CD4-positive, alpha-beta T cell treated with Interleukin-12 subunit alpha and Interleukin-12 subunit beta, for 1 hour (primary cell): ENCODE results near the gene ACTR5.
"Not testable (repeated sequence)": the region's sequence is repeated elsewhere in the genome, so short reads cannot be mapped to it uniquely, and the experiment has no call there.

Experiments used
- DNase-seq: peaks from one replicate; pipeline ENCODE4 v3.0.0-alpha.2; 2020

ACTR5 gene

DNA sequence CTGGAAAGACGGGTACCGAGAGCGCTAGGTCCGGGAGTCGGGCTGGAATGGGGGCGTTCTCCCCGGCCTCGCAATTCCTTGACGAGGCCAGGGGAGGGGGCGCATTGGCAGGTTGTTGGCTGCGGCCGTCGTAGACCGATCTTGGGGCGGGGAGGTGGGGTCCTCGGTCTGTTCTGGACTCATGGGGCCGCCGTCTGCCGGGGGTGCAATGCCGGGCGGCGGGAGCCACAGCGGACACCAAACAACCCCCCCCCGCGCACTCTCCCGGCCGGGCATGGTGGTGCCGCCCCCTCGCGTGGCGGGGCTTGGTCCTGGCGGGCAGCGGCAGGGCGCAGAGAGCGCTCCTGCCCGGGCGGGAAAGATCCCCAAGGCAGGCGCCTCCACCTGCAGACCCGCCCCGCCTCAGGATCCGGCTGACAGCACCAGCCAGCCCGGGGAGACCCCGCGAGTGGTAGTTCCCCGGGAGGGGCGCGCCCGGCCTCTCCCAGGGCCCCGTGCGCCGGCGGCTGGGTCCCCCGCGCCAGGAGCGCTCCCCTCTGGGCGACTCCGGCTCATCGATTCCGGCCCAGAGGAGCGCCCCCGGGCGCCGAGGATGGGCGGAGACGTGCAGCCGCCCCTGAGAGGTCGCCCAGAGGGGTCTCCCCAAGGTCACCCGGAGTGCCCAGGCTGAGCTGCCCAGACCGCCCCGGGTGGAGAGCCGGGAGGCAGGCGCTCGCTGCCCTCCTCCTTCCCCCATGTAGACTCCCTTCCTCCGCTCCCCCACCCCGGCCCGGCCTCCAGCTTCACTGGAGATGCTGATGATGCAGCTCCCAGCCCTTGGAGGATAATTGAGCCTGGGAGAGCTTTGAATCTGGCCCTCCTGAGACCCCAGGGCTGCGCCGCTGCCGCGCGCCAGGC lies 57.9 kb downstream of the ACTR5 start:
- DNase-seq, result peak; percentile 50

DNA sequence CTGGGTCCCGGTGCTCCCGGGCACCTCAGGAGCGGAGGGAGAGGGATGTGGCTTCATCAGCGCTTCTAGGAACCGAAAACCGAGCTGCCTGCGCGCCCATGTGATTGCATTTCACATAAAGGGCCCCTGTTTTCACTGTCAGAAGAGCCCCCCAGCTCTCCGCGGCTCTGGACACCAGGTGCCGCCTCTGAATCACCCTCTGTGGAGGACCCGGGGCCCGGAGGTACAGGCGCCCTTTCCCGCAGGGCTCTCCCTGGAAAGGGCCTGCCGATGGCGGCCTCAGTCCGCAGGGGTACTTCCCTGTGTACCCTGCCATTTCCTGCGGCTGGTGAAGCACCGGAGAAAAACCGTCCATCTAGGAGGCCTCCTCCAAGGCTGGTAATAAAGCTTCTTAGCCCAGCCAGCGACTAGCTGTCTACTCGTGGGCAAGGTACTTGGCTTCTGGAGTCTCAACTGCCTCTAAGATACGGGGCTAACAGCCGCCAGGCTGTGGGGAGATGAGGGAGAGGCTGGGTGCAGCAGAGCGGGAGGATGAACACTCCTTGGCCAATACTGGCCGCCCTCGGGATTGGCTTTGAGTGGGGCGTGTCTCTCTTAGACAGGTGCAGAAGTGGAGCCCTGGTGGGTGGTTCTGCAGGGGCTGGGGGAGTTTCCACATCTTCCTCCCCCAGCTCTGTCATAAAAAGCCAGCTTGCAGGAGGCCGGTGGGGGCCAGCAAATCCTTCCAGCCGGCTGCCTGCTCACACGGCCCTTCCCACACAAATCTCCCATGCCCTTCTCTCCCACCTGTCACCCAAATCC lies 58.8 kb downstream of the ACTR5 start:
- peak; percentile 62 for DNase-seq

GRCh38 chr20:38809942-38810341 lies 61.7 kb downstream of the ACTR5 start:
- no peak for DNase-seq

GRCh38 chr20:38810926-38811630 lies 62.8 kb downstream of the ACTR5 start:
- no peak for DNase-seq

DNA sequence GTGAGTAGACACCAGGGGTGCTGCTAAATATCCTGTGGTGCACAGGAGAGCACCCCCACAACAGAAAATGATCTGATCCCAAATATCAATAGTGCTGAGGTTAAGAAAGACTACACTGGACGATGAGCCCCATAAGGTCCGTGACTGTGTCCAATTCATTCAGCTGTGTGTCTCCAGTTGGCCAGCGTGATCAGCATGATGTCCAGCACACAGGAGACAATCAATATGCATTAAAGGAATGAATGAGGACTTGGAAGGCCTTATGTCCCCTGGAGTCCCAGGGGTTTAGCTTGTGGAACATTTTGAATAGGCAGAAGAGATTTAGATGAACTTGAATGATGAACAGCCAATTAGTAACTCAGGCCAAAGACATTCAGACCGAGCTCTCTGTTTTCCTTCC lies 63.5 kb downstream of the ACTR5 start:
- no peak for DNase-seq

- DNase-seq, result no peak
These were observed 63.9 kb downstream of the ACTR5 start for GRCh38 chr20:38812182-38812581.

DNA sequence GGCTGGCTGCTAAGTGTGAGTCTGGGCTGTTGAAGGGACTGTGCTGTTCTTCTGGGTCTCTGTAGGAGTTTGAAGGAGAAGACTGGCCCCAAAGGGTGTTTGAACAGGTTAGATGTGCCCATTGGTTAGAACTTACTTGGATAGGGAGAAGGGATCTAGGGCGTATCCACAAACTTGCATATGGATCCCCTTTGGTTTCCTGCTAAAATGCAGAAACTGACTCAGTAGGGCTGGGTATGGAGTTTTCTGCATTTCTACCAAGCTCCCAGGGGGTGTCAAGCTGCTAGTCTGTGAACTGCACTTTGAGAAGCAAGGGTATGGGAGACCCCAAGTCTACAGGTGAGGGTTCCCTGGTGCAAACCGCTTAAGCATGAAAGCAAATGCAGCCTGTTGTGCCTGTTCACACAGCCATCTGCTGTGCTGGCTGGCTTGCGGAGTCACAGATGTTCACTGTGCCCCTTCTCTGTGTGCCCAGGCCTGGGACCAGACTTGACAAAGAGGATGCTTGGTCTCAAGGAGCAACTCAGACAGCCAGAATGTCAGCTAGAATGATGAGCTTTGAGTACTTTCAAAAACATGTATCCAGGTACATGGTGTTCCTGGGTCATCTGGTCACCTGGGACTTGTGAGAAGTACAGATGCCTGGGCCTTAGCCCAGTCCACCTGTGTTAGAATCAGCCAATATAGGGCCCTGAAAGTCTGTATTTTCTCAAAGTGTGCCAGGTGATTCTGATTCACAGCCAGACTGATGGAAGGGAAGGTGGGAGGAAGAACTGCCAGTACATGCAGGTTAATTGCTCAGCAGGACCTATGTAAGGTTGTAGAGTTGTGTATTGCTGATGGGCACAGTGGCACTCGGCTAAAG lies 64.7 kb downstream of the ACTR5 start:
- no peak for DNase-seq

- not testable (repeated sequence) for DNase-seq
These were observed 65.3 kb downstream of the ACTR5 start for GRCh38 chr20:38813574-38813962.

DNA sequence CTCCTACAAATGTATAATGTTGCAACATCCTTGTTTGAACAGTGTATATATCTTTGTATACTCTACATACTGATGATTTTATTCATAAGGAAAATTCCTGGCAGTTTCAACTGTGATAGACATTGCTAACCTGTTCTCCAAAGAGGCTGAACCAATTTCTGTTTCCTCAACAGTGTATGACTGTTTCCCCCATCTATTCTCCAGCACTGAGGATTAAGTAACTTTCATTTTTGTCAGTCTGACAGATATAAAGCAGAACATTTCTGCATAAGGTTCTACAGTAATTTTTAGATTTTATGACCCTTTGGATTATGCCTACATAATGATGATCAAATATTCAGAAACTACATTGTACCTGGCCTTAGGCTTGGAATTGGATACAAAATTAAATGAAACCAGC lies 67.2 kb downstream of the ACTR5 start:
- DNase-seq, result no peak

- no peak for DNase-seq
These were observed 70.1 kb downstream of the ACTR5 start for GRCh38 chr20:38818113-38819065.
